DOHH2 (cell line): ENCODE measurements around the gene RFLNA.

Source experiments
- H3F3A ChIP-seq: fragments of 200-600 bp; sonication (generic), shearing (Covaris generic); 2 replicates; pipeline ENCODE4 v1.6.0; 2016; ENCODE audit warnings: antibody characterized with exemption, mild to moderate bottlenecking; ENCODE audit not compliant: control insufficient read depth, insufficient read depth
- H3K27ac ChIP-seq: fragments of 200-600 bp; sonication (generic); 2 replicates; pipeline ENCODE4 v1.5.1; 2014; ENCODE audit warnings: low read depth, mild to moderate bottlenecking, low read length, moderate library complexity
- H3K27me3 ChIP-seq: fragments of 200-600 bp; sonication (generic); 2 replicates; pipeline ENCODE4 v1.6.1; 2014; ENCODE audit warnings: mild to moderate bottlenecking, low read length, mixed read lengths; ENCODE audit not compliant: control insufficient read depth
- H3K36me3 ChIP-seq: fragments of 200-600 bp; sonication (generic); 2 replicates; pipeline ENCODE4 v1.6.1; 2014; ENCODE audit warnings: mild to moderate bottlenecking, low read length, moderate library complexity, mixed read lengths; ENCODE audit not compliant: control insufficient read depth
- H3K4me1 ChIP-seq: fragments of 200-600 bp; sonication (generic); 2 replicates; pipeline ENCODE4 v1.6.1; 2014; ENCODE audit warnings: mild to moderate bottlenecking, low read length, mixed read lengths; ENCODE audit not compliant: control insufficient read depth
- H3K4me2 ChIP-seq: fragments of 200-600 bp; sonication (generic); 2 replicates; pipeline ENCODE4 v1.6.0; 2014; ENCODE audit warnings: mild to moderate bottlenecking, low read length, moderate library complexity
- H3K4me3 ChIP-seq: fragments of 200-600 bp; sonication (generic); 2 replicates; pipeline ENCODE4 v1.5.1; 2014; ENCODE audit warnings: mild to moderate bottlenecking, low read length, mixed read lengths
- H3K79me2 ChIP-seq: fragments of 200-600 bp; sonication (generic); 2 replicates; pipeline ENCODE4 v1.6.1; 2014; ENCODE audit warnings: mild to moderate bottlenecking, low read length, mixed read lengths; ENCODE audit not compliant: control insufficient read depth
- H3K9me2 ChIP-seq: fragments of 200-600 bp; sonication (generic); replicated peaks from 2 replicates; pipeline ENCODE4 v1.6.1; 2014; ENCODE audit warnings: mild to moderate bottlenecking, low read length, mixed read lengths; ENCODE audit not compliant: control insufficient read depth
- H3K9me3 ChIP-seq: fragments of 200-600 bp; sonication (generic); 2 replicates; pipeline ENCODE4 v1.6.1; 2014; ENCODE audit warnings: antibody characterized with exemption, low read length, mixed read lengths; ENCODE audit not compliant: control insufficient read depth, insufficient read depth
- H4K20me1 ChIP-seq: fragments of 200-600 bp; sonication (generic); 2 replicates; pipeline ENCODE4 v1.6.0; 2014; ENCODE audit warnings: low read depth, mild to moderate bottlenecking, antibody characterized with exemption, low read length, moderate library complexity; ENCODE audit not compliant: control insufficient read depth, insufficient read depth
- CTCF ChIP-seq: fragments of 200-600 bp; sonication (generic); IDR thresholded peaks from one replicate; pipeline ENCODE4 v1.5.1; 2014; ENCODE audit warnings: antibody characterized with exemption, mild to moderate bottlenecking, low read depth, low read length; ENCODE audit not compliant: poor library complexity, severe bottlenecking
- EZH2phosphoT487 ChIP-seq: fragments of 200-600 bp; sonication (generic); IDR thresholded peaks from 2 replicates; pipeline ENCODE4 v1.6.1; 2017; ENCODE audit warnings: borderline replicate concordance, mild to moderate bottlenecking, antibody characterized with exemption, low read length, moderate library complexity, mixed read lengths

Gene RFLNA

GRCh38 chr12:124336742-124337520 is 42.0 kb downstream of the RFLNA start:
- Histone ChIP-seq H3K36me3 (peaks cover 22% of the 10 kb centered on the region), H4K20me1 (no peaks in the 10 kb centered on the region)
- no peak for TF ChIP-seq CTCF
- TF ChIP-seq EZH2phosphoT487 = no peak

GRCh38 chr12:124337622-124338021 is 42.7 kb downstream of the RFLNA start:
- Histone ChIP-seq H3K9me3 (no peaks in the 10 kb centered on the region), H3K36me3 (peaks cover 18% of the 10 kb centered on the region), H3F3A (no peaks in the 10 kb centered on the region), H3K27me3 (no peaks in the 10 kb centered on the region), H3K4me2 (no peak overlapping the region), H3K4me3 (no peak overlapping the region), H4K20me1 (no peaks in the 10 kb centered on the region), H3K27ac (no peak overlapping the region), H3K9me2 (no peaks in the 10 kb centered on the region), H3K4me1 (no peaks in the 10 kb centered on the region), H3K79me2 (no peaks in the 10 kb centered on the region)
- TF ChIP-seq EZH2phosphoT487 (no peak), CTCF (no peak)

More at GRCh38 chr12:124336742-124337520, 42.0 kb downstream of the RFLNA start:
- Histone ChIP-seq H3K4me1 (no peaks in the 10 kb centered on the region), H3K79me2 (no peaks in the 10 kb centered on the region), H3K9me2 (no peaks in the 10 kb centered on the region), H3K4me3 (no peak overlapping the region), H3K9me3 (no peaks in the 10 kb centered on the region), H3F3A (no peaks in the 10 kb centered on the region), H3K4me2 (no peak overlapping the region), H3K27me3 (no peaks in the 10 kb centered on the region), H3K27ac (no peak overlapping the region)

- H3K79me2 ChIP-seq = no peaks in the 10 kb centered on the region
- H3F3A ChIP-seq = no peaks in the 10 kb centered on the region
- H3K27me3 ChIP-seq = no peaks in the 10 kb centered on the region
- H3K9me2 ChIP-seq = no peaks in the 10 kb centered on the region
- H3K4me3 ChIP-seq = no peak overlapping the region
- TF ChIP-seq CTCF (no peak), EZH2phosphoT487 (no peak)
- H4K20me1 ChIP-seq = no peaks in the 10 kb centered on the region
- H3K4me2 ChIP-seq = no peak overlapping the region
- no peak overlapping the region for H3K27ac ChIP-seq
- no peaks in the 10 kb centered on the region for H3K9me3 ChIP-seq
- no peaks in the 10 kb centered on the region for H3K4me1 ChIP-seq
- H3K36me3 ChIP-seq = peaks cover 22% of the 10 kb centered on the region
These were observed 43.6 kb downstream of the RFLNA start for GRCh38 chr12:124338448-124338847.
